ENCODE results near the gene B4GALT6.

The B4GALT6 gene

DNA sequence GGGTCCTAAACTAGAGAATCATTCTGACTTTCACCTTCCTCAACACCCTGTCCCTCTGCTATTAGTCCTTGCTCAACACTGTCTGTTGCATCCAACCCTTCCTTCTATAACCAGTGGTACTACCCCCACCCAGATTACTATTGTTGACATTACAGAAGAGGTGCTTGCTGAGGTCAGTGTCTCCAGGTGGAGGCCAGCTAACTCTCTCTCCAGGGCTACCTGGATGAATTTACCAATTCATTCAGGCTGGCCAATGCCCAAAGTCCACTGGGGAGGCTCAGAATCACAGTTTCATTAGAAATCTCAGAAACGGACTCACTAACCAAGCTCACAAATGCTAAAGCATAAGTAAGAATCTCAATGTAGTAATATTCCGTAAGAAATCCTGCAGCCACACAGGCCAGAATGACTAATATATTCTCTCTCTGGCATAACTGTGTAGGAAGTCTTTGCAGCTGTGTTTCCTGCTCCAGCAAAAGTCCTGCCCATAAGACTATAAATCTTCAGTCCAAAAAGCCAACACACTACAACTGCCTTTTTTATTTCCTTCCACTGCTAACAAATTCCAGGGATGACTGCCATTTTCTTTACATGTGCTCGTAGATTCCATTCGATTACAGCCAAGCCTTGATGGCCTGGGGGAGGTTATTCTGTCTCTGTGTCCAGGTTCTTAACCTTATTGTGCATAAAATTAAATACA is 102.7 kb downstream of the B4GALT6 start:
- TF ChIP-seq POLR2A (IDR thresholded peaks at IDR 0.05; ENCODE audit: low read depth, low read length) (no peak), SPI1 (IDR thresholded peaks at IDR 0.05; ENCODE audit: low read depth, low read length) (no peak), POLR2AphosphoS5 (IDR thresholded peaks at IDR 0.05; ENCODE audit: low read depth, low read length) (no peak)

DNA sequence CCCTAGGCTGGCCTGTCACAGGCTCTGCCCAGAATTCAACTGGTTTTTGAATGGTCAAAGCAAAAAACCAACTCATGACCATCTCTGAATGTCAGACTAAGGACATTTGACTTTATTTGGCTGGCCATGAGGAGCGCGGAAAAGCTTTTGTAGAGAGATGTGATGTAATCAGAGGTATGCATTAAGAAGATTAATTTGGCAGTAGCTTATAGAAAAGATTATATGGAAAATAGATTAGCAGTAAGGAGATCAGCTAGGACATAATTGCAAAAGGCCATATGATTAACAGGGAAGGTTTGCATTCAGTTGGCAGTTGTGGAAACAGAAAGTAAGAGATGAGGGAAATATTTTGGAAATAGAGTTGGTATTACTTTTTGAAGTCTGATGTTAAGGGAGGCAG is 105.0 kb downstream of the B4GALT6 start:
- FAIRE-seq, result no peak
- no peak for TF ChIP-seq SPI1 (IDR thresholded peaks at IDR 0.05; ENCODE audit: low read depth, low read length)
- TF ChIP-seq POU2F2 (IDR thresholded peaks at IDR 0.05; ENCODE audit: low read depth, low read length), result no peak
- TF ChIP-seq PAX5 (IDR thresholded peaks at IDR 0.05; ENCODE audit: insufficient read depth, low read length, severe bottlenecking), result no peak
- no peak for TF ChIP-seq TAF1 (IDR thresholded peaks at IDR 0.05; ENCODE audit: low read depth, low read length)
- TF ChIP-seq POLR2A (IDR thresholded peaks at IDR 0.05; ENCODE audit: low read depth, low read length), result no peak
- no peak for TF ChIP-seq POLR2AphosphoS5 (IDR thresholded peaks at IDR 0.05; ENCODE audit: low read depth, low read length)
- DNase-seq (ENCODE audit: insufficient read length, low spot score), result no peak

More for the DNA sequence above, 102.7 kb downstream of the B4GALT6 start:
- DNase-seq (ENCODE audit: insufficient read length, low spot score) (no peak), FAIRE-seq (no peak)

GRCh38 chr18:31578126-31578525 is 106.3 kb downstream of the B4GALT6 start:
- peak; percentile 40 for FAIRE-seq
- no peak for DNase-seq (ENCODE audit: insufficient read length, low spot score)
- no peak for TF ChIP-seq POU2F2 (IDR thresholded peaks at IDR 0.05; ENCODE audit: low read depth, low read length)

- TF ChIP-seq PAX5 (IDR thresholded peaks at IDR 0.05; ENCODE audit: insufficient read depth, low read length, severe bottlenecking) (no peak), POU2F2 (IDR thresholded peaks at IDR 0.05; ENCODE audit: low read depth, low read length) (no peak), SPI1 (IDR thresholded peaks at IDR 0.05; ENCODE audit: low read depth, low read length) (no peak), TAF1 (IDR thresholded peaks at IDR 0.05; ENCODE audit: low read depth, low read length) (no peak), POLR2AphosphoS5 (IDR thresholded peaks at IDR 0.05; ENCODE audit: low read depth, low read length) (no peak), POLR2A (IDR thresholded peaks at IDR 0.05; ENCODE audit: low read depth, low read length) (no peak)
- no peak for DNase-seq (ENCODE audit: insufficient read length, low spot score)
- no peak for FAIRE-seq
Observed at GRCh38 chr18:31577195-31577594, 107.2 kb downstream of the B4GALT6 start.

DNA sequence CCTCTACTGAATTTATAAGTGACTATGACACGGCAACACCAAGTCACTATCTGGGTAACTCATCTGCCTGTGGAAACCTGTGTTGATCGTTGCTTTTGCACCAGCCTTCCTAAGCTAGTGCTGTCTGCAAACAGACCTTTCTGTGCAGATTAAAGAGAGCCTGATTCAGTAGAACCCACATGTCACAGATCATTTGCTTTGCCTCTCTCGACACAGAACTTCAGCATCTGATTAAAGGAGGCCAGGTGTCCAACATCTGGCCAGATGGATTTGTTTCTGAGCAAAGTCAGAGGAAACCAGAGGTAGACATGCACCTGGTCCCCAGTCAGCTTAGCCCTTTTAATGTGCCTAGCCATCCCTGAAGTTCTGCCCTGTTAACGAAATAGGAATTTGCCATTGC is 107.7 kb downstream of the B4GALT6 start:
- DNase-seq (ENCODE audit: insufficient read length, low spot score) (no peak), FAIRE-seq (peak; percentile 26)
- TF ChIP-seq SPI1 (IDR thresholded peaks at IDR 0.05; ENCODE audit: low read depth, low read length), result no peak
- TF ChIP-seq POLR2A (IDR thresholded peaks at IDR 0.05; ENCODE audit: low read depth, low read length), result no peak
- TF ChIP-seq PAX5 (IDR thresholded peaks at IDR 0.05; ENCODE audit: insufficient read depth, low read length, severe bottlenecking), result no peak
- no peak for TF ChIP-seq POU2F2 (IDR thresholded peaks at IDR 0.05; ENCODE audit: low read depth, low read length)
- no peak for TF ChIP-seq TAF1 (IDR thresholded peaks at IDR 0.05; ENCODE audit: low read depth, low read length)
- TF ChIP-seq POLR2AphosphoS5 (IDR thresholded peaks at IDR 0.05; ENCODE audit: low read depth, low read length), result no peak

- no peak for DNase-seq (ENCODE audit: insufficient read length, low spot score)
- TF ChIP-seq TAF1 (IDR thresholded peaks at IDR 0.05; ENCODE audit: low read depth, low read length), result no peak
- no peak for TF ChIP-seq POLR2AphosphoS5 (IDR thresholded peaks at IDR 0.05; ENCODE audit: low read depth, low read length)
- no peak for TF ChIP-seq POU2F2 (IDR thresholded peaks at IDR 0.05; ENCODE audit: low read depth, low read length)
- TF ChIP-seq SPI1 (IDR thresholded peaks at IDR 0.05; ENCODE audit: low read depth, low read length), result no peak
- no peak for TF ChIP-seq PAX5 (IDR thresholded peaks at IDR 0.05; ENCODE audit: insufficient read depth, low read length, severe bottlenecking)
- no peak for TF ChIP-seq POLR2A (IDR thresholded peaks at IDR 0.05; ENCODE audit: low read depth, low read length)
- no peak for FAIRE-seq
Observed at GRCh38 chr18:31575515-31576257, 108.7 kb downstream of the B4GALT6 start.

- TF ChIP-seq POLR2A (IDR thresholded peaks at IDR 0.05; ENCODE audit: low read depth, low read length), result no peak
- TF ChIP-seq TAF1 (IDR thresholded peaks at IDR 0.05; ENCODE audit: low read depth, low read length), result no peak
- TF ChIP-seq POU2F2 (IDR thresholded peaks at IDR 0.05; ENCODE audit: low read depth, low read length), result no peak
- TF ChIP-seq POLR2AphosphoS5 (IDR thresholded peaks at IDR 0.05; ENCODE audit: low read depth, low read length), result no peak
- TF ChIP-seq PAX5 (IDR thresholded peaks at IDR 0.05; ENCODE audit: insufficient read depth, low read length, severe bottlenecking), result no peak
- FAIRE-seq, result no peak
- no peak for DNase-seq (ENCODE audit: insufficient read length, low spot score)
Observed at GRCh38 chr18:31574359-31574758, 110.0 kb downstream of the B4GALT6 start.

All from GM12891 (cell line).